HCT116 (cell line): ENCODE measurements around the gene NLRP12. TPM values are rescaled to one million over a fixed set of nuclear protein-coding genes. Genes with fewer than 3 reads are reported as not detected.

Experiments
- ATAC-seq: fragments of 200-7000 bp; cut with Tn5 transposase; 2 replicates; pipeline ENCODE4 v1.9.1; 2020; ENCODE audit warnings: mild to moderate bottlenecking, moderate library complexity
- BruUV-seq: library from RNA; stranded (reverse); fragments of 400-500 nt; replicated peaks from 2 replicates; lab custom pipeline; 2021; lab: Mats Ljungman, UMichigan
- CTCF ChIA-PET: fragments of 300-600 bp; sonication (Branson Sonifier 250); formaldehyde crosslinking; loops from one replicate; lab custom pipeline; 2021; ENCODE audit warnings: antibody characterized with exemption; lab: Charles Lee
- POLR2A ChIA-PET: fragments of 300-600, 350-600 bp; sonication (Branson Sonifier 250); formaldehyde crosslinking; loops from one replicate; lab custom pipeline; 2021; ENCODE audit warnings: antibody characterized with exemption; lab: Charles Lee
- RAD21 ChIA-PET, 2 experiments: fragments of 300-600 bp; sonication (Branson Sonifier 250); formaldehyde crosslinking; loops; one replicate each; lab custom pipeline; 2023; ENCODE audit warnings: low total read pairs in 2 of 2; ENCODE audit not compliant: uncharacterized antibody in 2 of 2, unreplicated experiment in 2 of 2, low non-redundant PET in 1 of 2; lab: Charles Lee
- DNase-seq: peaks from one replicate; pipeline ENCODE4 v3.0.0-alpha.2; 2010; ENCODE audit warnings: low read depth, low spot score
- H2AFZ ChIP-seq: fragments of 200-600 bp; shearing (Covaris generic), sonication (generic); 2 replicates; pipeline ENCODE4 v1.6.1; 2017; ENCODE audit warnings: low read depth, mixed run types, mixed read lengths, antibody characterized with exemption, low read length; ENCODE audit not compliant: poor library complexity, severe bottlenecking
- H3K27ac ChIP-seq: 2 replicates; pipeline ENCODE4 v1.5.1; 2012; ENCODE audit warnings: low read depth, low read length
- H3K27me3 ChIP-seq: fragments of 200-600 bp; sonication (generic); 2 replicates; pipeline ENCODE4 v1.6.1; 2016; ENCODE audit warnings: mixed run types, low read length, mixed read lengths; ENCODE audit not compliant: insufficient read depth
- H3K36me3 ChIP-seq, 2 experiments: fragments of 200-500 bp in 1 of 2; fragments of 200-600 bp in 1 of 2; sonication (Bioruptor generic) in 1 of 2; sonication (generic) in 1 of 2; 2 replicates each; pipeline versions ENCODE4 v1.5.1 to v1.6.1; 2014 to 2016; ENCODE audit warnings: low read length in 2 of 2, inconsistent platforms in 1 of 2, mixed read lengths in 1 of 2, mixed run types in 1 of 2; ENCODE audit not compliant: insufficient read depth in 2 of 2, control insufficient read depth in 1 of 2
- H3K4me1 ChIP-seq, 2 experiments: fragments of 200-600 bp in 1 of 2; sonication (generic) in 1 of 2; 2 replicates each; pipeline versions ENCODE4 v1.5.1 to v1.6.1; 2012 to 2017; ENCODE audit warnings: low read length in 2 of 2, inconsistent platforms in 1 of 2, mild to moderate bottlenecking in 1 of 2, mixed read lengths in 1 of 2, mixed run types in 1 of 2, moderate library complexity in 1 of 2; ENCODE audit not compliant: insufficient read depth in 2 of 2, control insufficient read depth in 1 of 2
- H3K4me2 ChIP-seq: fragments of 200-600 bp; sonication (generic); 2 replicates; pipeline ENCODE4 v1.6.1; 2017; ENCODE audit warnings: mixed run types, low read length, mixed read lengths
- H3K4me3 ChIP-seq, 2 experiments: fragments of 200-600 bp in 1 of 2; sonication (generic) in 1 of 2; replicated peaks in 1 of 2; 2 replicates each; pipeline ENCODE4 v1.5.1; 2011 to 2016; ENCODE audit warnings: low read length in 2 of 2, control low read depth in 1 of 2, low read depth in 1 of 2, mild to moderate bottlenecking in 1 of 2, mixed read lengths in 1 of 2, mixed run types in 1 of 2
- H3K79me2 ChIP-seq: fragments of 200-600 bp; sonication (generic); 2 replicates; pipeline ENCODE4 v1.6.1; 2017; ENCODE audit warnings: mild to moderate bottlenecking, mixed run types, low read length, moderate library complexity, mixed read lengths; ENCODE audit not compliant: insufficient read depth
- H3K9ac ChIP-seq: fragments of 200-600 bp; sonication (generic); 2 replicates; pipeline ENCODE4 v1.6.1; 2016; ENCODE audit warnings: low read length, mixed read lengths
- H3K9me2 ChIP-seq: fragments of 200-600 bp; sonication (generic), shearing (Covaris generic); 2 replicates; pipeline ENCODE4 v1.6.1; 2017; ENCODE audit warnings: mixed run types, mild to moderate bottlenecking, moderate library complexity; ENCODE audit not compliant: insufficient read depth
- H3K9me3 ChIP-seq, 2 experiments: fragments of 200-500 bp in 1 of 2; fragments of 200-600 bp in 1 of 2; sonication (Bioruptor generic) in 1 of 2; sonication (generic) in 1 of 2; 2 replicates each; pipeline ENCODE4 v1.6.1; 2014 to 2017; ENCODE audit warnings: low read length in 2 of 2, mixed read lengths in 2 of 2, inconsistent platforms in 1 of 2, low read depth in 1 of 2, mild to moderate bottlenecking in 1 of 2, mixed run types in 1 of 2, moderate library complexity in 1 of 2; ENCODE audit not compliant: control insufficient read depth in 1 of 2, insufficient read depth in 1 of 2
- H4K20me1 ChIP-seq: fragments of 200-600 bp; sonication (generic), shearing (Covaris generic); 2 replicates; pipeline ENCODE4 v1.6.1; 2017; ENCODE audit warnings: mixed run types, mild to moderate bottlenecking, moderate library complexity; ENCODE audit not compliant: insufficient read depth
- CEBPB ChIP-seq: IDR thresholded peaks from 2 replicates; pipeline ENCODE4 v1.6.1; 2012; ENCODE audit warnings: low read depth
- CTCF ChIP-seq, 3 experiments: fragments of 200-600 bp in 1 of 3; sonication (generic) in 1 of 3; IDR thresholded peaks in 2 of 3; conservative IDR thresholded peaks in 1 of 3; 2 replicates each; pipeline ENCODE4 v1.5.1; 2012 to 2017; ENCODE audit warnings: low read depth in 2 of 3, low read length in 2 of 3, antibody characterized with exemption in 1 of 3, borderline replicate concordance in 1 of 3, control low read depth in 1 of 3, mild to moderate bottlenecking in 1 of 3, mixed read lengths in 1 of 3, mixed run types in 1 of 3, moderate library complexity in 1 of 3; ENCODE audit not compliant: insufficient read depth in 1 of 3
- EGR1 ChIP-seq: IDR thresholded peaks from 2 replicates; pipeline ENCODE4 v1.6.1; 2012; ENCODE audit warnings: low read depth
- ELF1 ChIP-seq: IDR thresholded peaks from 2 replicates; pipeline ENCODE4 v1.6.1; 2012; ENCODE audit warnings: low read depth, borderline replicate concordance
- JUND ChIP-seq: IDR thresholded peaks from 2 replicates; pipeline ENCODE4 v1.6.1; 2012
- POLR2A ChIP-seq: IDR thresholded peaks from 2 replicates; pipeline ENCODE4 v1.7.0; 2011; ENCODE audit warnings: borderline replicate concordance; ENCODE audit not compliant: insufficient read depth, insufficient read length; ENCODE audit errors: extremely low read depth
- POLR2AphosphoS5 ChIP-seq: IDR thresholded peaks from 2 replicates; pipeline ENCODE4 v1.6.1; 2011; ENCODE audit warnings: mild to moderate bottlenecking, low read depth, low read length, moderate library complexity
- RAD21 ChIP-seq: IDR thresholded peaks from 2 replicates; pipeline ENCODE4 v1.6.1; 2012; ENCODE audit warnings: low read depth, mild to moderate bottlenecking
- REST ChIP-seq: IDR thresholded peaks from 2 replicates; pipeline ENCODE4 v1.6.1; 2012; ENCODE audit warnings: low read depth
- SIN3A ChIP-seq: IDR thresholded peaks from 2 replicates; pipeline ENCODE4 v1.6.1; 2012; ENCODE audit warnings: low read depth
- SP1 ChIP-seq: IDR thresholded peaks from 2 replicates; pipeline ENCODE4 v1.6.1; 2012; ENCODE audit warnings: low read depth
- SRF ChIP-seq: IDR thresholded peaks from 2 replicates; pipeline ENCODE4 v1.6.1; 2012; ENCODE audit warnings: low read depth
- TCF7L2 ChIP-seq: IDR thresholded peaks from 2 replicates; pipeline ENCODE4 v1.7.0; 2011; ENCODE audit warnings: borderline replicate concordance, inconsistent platforms; ENCODE audit not compliant: insufficient read depth, insufficient read length; ENCODE audit errors: extremely low read depth
- ZFX ChIP-seq: fragments of 450-650 bp; IDR thresholded peaks from 2 replicates; pipeline ENCODE4 v1.6.1; 2017
- ZNF274 ChIP-seq: fragments of 200-500 bp; sonication (Bioruptor generic); IDR thresholded peaks from 2 replicates; pipeline ENCODE4 v1.6.1; 2014; ENCODE audit warnings: mild to moderate bottlenecking, low read depth, low read length, inconsistent platforms
- intact Hi-C: fragments of 100-400 bp; cut with micrococcal nuclease; formaldehyde crosslinking; loops from 2 replicates; pipeline ENCODE4 v1.10.0; 2022
- total RNA-seq: library from RNA; stranded (reverse); gene quantifications from one replicate; pipeline ENCODE4 v1.2.1, GENCODE V29; 2021; ENCODE audit not compliant: unreplicated experiment

NLRP12 gene
- total RNA-seq, 1 experiment from 2014 or later: 0.25 TPM

GRCh38 chr19:53818756-53819155 lies 5.4 kb downstream of the NLRP12 start:
- RAD21 ChIA-PET: interaction anchor here in 1 of 2 experiments (0.6 kb wide), 1 partner anchor 211 kb away, joined by 3 read pairs; no protein-coding TSS in a partner anchor
- H3K27me3 ChIP-seq: no peaks in the 10 kb centered on the region
- no peaks in the 10 kb centered on the region for H3K9me2 ChIP-seq
- ATAC-seq (no peak), DNase-seq (no peak)
- no peak overlapping the region for H3K27ac ChIP-seq
- no peaks in the 10 kb centered on the region for H4K20me1 ChIP-seq
- no peak overlapping the region for H3K9ac ChIP-seq
- H3K36me3 ChIP-seq: no peaks in the 10 kb centered on the region
- TF ChIP-seq CTCF (IDR thresholded peaks at IDR 0.05 in 2 of 3, conservative IDR thresholded peaks at IDR 0.05 in 1 of 3; ENCODE audit: borderline replicate concordance in 1 of 3, insufficient read depth in 1 of 3, low read depth in 2 of 3, low read length in 2 of 3) (no peak), SIN3A (no peak), TCF7L2 (no peak), CEBPB (no peak), ZFX (no peak), POLR2AphosphoS5 (no peak), SP1 (no peak), ZNF274 (no peak), POLR2A (no peak), EGR1 (no peak), ELF1 (no peak), REST (no peak), JUND (no peak), SRF (no peak), RAD21 (no peak)
- peaks cover 3 to 4% of the 10 kb centered on the region in 2 experiments; a peak in 3 of 4 replicates for H3K4me1 ChIP-seq
- H2AFZ ChIP-seq: no peak overlapping the region
- no peaks in the 10 kb centered on the region for H3K79me2 ChIP-seq
- POLR2A ChIA-PET: no interaction called here
- no peak overlapping the region for H3K4me3 ChIP-seq
- intact Hi-C loops: no loop called here
- H3K4me2 ChIP-seq: no peak overlapping the region
- CTCF ChIA-PET: no interaction called here
- no peaks in the 10 kb centered on the region for H3K9me3 ChIP-seq
- no TSS peak for BruUV-seq
